ENCODE results near the gene CAMKK2.

CAMKK2 gene

GRCh38 chr12:121337416-121337815 is 40.9 kb upstream of the CAMKK2 start:
- Histone ChIP-seq H3K79me2 (ENCODE audit: insufficient read depth, low read length) (no peaks in the 10 kb centered on the region), H3K9me3 (ENCODE audit: insufficient read depth, low read depth, low read length) (no peaks in the 10 kb centered on the region), H3K27me3 (ENCODE audit: insufficient read depth, low read length, poor library complexity, severe bottlenecking) (no peaks in the 10 kb centered on the region), H3K4me3 (ENCODE audit: low read length, poor library complexity, severe bottlenecking) (no peak overlapping the region), H3F3A (ENCODE audit: low read depth) (no peaks in the 10 kb centered on the region), H2AFZ (ENCODE audit: low read length) (no peak overlapping the region), H3K4me2 (ENCODE audit: low read depth, low read length, poor library complexity, severe bottlenecking) (no peak overlapping the region), H3K9me2 (replicated peaks; ENCODE audit: low read depth, low read length) (no peaks in the 10 kb centered on the region), H4K20me1 (ENCODE audit: insufficient read depth, low read length, poor library complexity, severe bottlenecking) (peaks cover 8% of the 10 kb centered on the region), H3K36me3 (ENCODE audit: insufficient read depth, low read length) (peaks cover 70% of the 10 kb centered on the region), H3K9ac (ENCODE audit: low read depth, low read length, poor library complexity, severe bottlenecking) (no peak overlapping the region), H3K4me1 (ENCODE audit: insufficient read depth, low read length, poor library complexity, severe bottlenecking) (no peaks in the 10 kb centered on the region)
- no peak for TF ChIP-seq CTCF (conservative IDR thresholded peaks at IDR 0.05; ENCODE audit: low read length)
- TF ChIP-seq EZH2phosphoT487 (IDR thresholded peaks at IDR 0.05; ENCODE audit: borderline replicate concordance): no peak

- Histone ChIP-seq H3K9ac (ENCODE audit: low read depth, low read length, poor library complexity, severe bottlenecking) (no peak overlapping the region), H4K20me1 (ENCODE audit: insufficient read depth, low read length, poor library complexity, severe bottlenecking) (peaks cover 8% of the 10 kb centered on the region), H2AFZ (ENCODE audit: low read length) (no peak overlapping the region), H3K9me2 (replicated peaks; ENCODE audit: low read depth, low read length) (no peaks in the 10 kb centered on the region), H3K4me1 (ENCODE audit: insufficient read depth, low read length, poor library complexity, severe bottlenecking) (no peaks in the 10 kb centered on the region), H3K9me3 (ENCODE audit: insufficient read depth, low read depth, low read length) (no peaks in the 10 kb centered on the region), H3F3A (ENCODE audit: low read depth) (no peaks in the 10 kb centered on the region), H3K4me3 (ENCODE audit: low read length, poor library complexity, severe bottlenecking) (no peak overlapping the region), H3K27me3 (ENCODE audit: insufficient read depth, low read length, poor library complexity, severe bottlenecking) (no peaks in the 10 kb centered on the region), H3K4me2 (ENCODE audit: low read depth, low read length, poor library complexity, severe bottlenecking) (no peak overlapping the region), H3K79me2 (ENCODE audit: insufficient read depth, low read length) (no peaks in the 10 kb centered on the region), H3K36me3 (ENCODE audit: insufficient read depth, low read length) (peaks cover 74% of the 10 kb centered on the region)
- TF ChIP-seq CTCF (conservative IDR thresholded peaks at IDR 0.05; ENCODE audit: low read length) (peak; percentile 89), EZH2phosphoT487 (IDR thresholded peaks at IDR 0.05; ENCODE audit: borderline replicate concordance) (no peak)
Measured at GRCh38 chr12:121334513-121335343, 38.2 kb upstream of the CAMKK2 start.

- Histone ChIP-seq H3K4me2 (ENCODE audit: low read depth, low read length, poor library complexity, severe bottlenecking) (no peak overlapping the region), H3K79me2 (ENCODE audit: insufficient read depth, low read length) (no peaks in the 10 kb centered on the region), H3K9ac (ENCODE audit: low read depth, low read length, poor library complexity, severe bottlenecking) (no peak overlapping the region), H4K20me1 (ENCODE audit: insufficient read depth, low read length, poor library complexity, severe bottlenecking) (peaks cover 8% of the 10 kb centered on the region), H3K27me3 (ENCODE audit: insufficient read depth, low read length, poor library complexity, severe bottlenecking) (no peaks in the 10 kb centered on the region), H3K4me1 (ENCODE audit: insufficient read depth, low read length, poor library complexity, severe bottlenecking) (no peaks in the 10 kb centered on the region), H3F3A (ENCODE audit: low read depth) (no peaks in the 10 kb centered on the region), H3K9me2 (replicated peaks; ENCODE audit: low read depth, low read length) (no peaks in the 10 kb centered on the region), H3K9me3 (ENCODE audit: insufficient read depth, low read depth, low read length) (no peaks in the 10 kb centered on the region), H3K4me3 (ENCODE audit: low read length, poor library complexity, severe bottlenecking) (no peak overlapping the region), H2AFZ (ENCODE audit: low read length) (no peak overlapping the region), H3K36me3 (ENCODE audit: insufficient read depth, low read length) (peaks cover 73% of the 10 kb centered on the region)
- no peak for TF ChIP-seq EZH2phosphoT487 (IDR thresholded peaks at IDR 0.05; ENCODE audit: borderline replicate concordance)
- no peak for TF ChIP-seq CTCF (conservative IDR thresholded peaks at IDR 0.05; ENCODE audit: low read length)
Measured at GRCh38 chr12:121333747-121334146, 37.2 kb upstream of the CAMKK2 start.
